ENCODE measurements around the gene HIGD1A. TPM values are rescaled to one million over a fixed set of nuclear protein-coding genes. Genes with fewer than 3 reads are reported as not detected.

Gene HIGD1A
- total and polyA plus RNA-seq, 2 experiments from 2014 or later = 102 to 144 TPM

GRCh38 chr3:42764561-42765295 is 39.6 kb downstream of the HIGD1A start:
- no peak overlapping the region for H3K27ac Mint-ChIP-seq
- ATAC-seq (no peak), DNase-seq (ENCODE audit: low spot score) (no peak)
- H4K20me1 ChIP-seq (replicated peaks; ENCODE audit: insufficient read depth) = no peaks in the 10 kb centered on the region
- peaks cover 22% of the 10 kb centered on the region; the same call in 2 of the 3 replicates for H3K9me3 Mint-ChIP-seq
- no peak overlapping the region for H2AFZ ChIP-seq
- H3K27ac ChIP-seq (ENCODE audit: low read depth) = no peak overlapping the region
- no peak overlapping the region for H3K4me2 ChIP-seq
- H3K36me3 Mint-ChIP-seq (ENCODE audit: low read depth) = no peaks in the 10 kb centered on the region; the same call in 2 of the 3 replicates
- peaks cover 13% of the 10 kb centered on the region for H3K4me1 Mint-ChIP-seq
- H3K36me3 ChIP-seq (ENCODE audit: insufficient read depth) = no peaks in the 10 kb centered on the region
- H3K4me1 ChIP-seq (ENCODE audit: insufficient read depth) = peaks cover 7% of the 10 kb centered on the region
- no peaks in the 10 kb centered on the region for H3F3A ChIP-seq (replicated peaks; ENCODE audit: low read depth)
- no peaks in the 10 kb centered on the region for H3K79me2 ChIP-seq (replicated peaks; ENCODE audit: insufficient read depth)
- no peaks in the 10 kb centered on the region for H3K9me2 ChIP-seq (ENCODE audit: insufficient read depth)
- peaks cover 9% of the 10 kb centered on the region for H3K27me3 Mint-ChIP-seq (ENCODE audit: insufficient read depth, low read depth, poor library complexity)
- H3K27me3 ChIP-seq (ENCODE audit: insufficient read depth) = no peaks in the 10 kb centered on the region
- no peak overlapping the region for H3K4me3 Mint-ChIP-seq
- no peak overlapping the region for H3K4me3 ChIP-seq
- TF ChIP-seq STAT1 (IDR thresholded peaks at IDR 0.05; ENCODE audit: unreplicated experiment) (no peak), EZH2phosphoT487 (IDR thresholded peaks at IDR 0.05; ENCODE audit: unreplicated experiment) (no peak), CREB1 (CRISPR knock-in tag; IDR thresholded peaks at IDR 0.05; ENCODE audit: low read depth) (no peak), ZNF331 (CRISPR knock-in tag; IDR thresholded peaks at IDR 0.05; ENCODE audit: low read depth) (no peak), ZNF462 (CRISPR knock-in tag; IDR thresholded peaks at IDR 0.05) (no peak), NANOG (IDR thresholded peaks at IDR 0.05; ENCODE audit: borderline replicate concordance) (no peak), REST (IDR thresholded peaks at IDR 0.05; ENCODE audit: unreplicated experiment) (no peak), CTCF (conservative IDR thresholded peaks at IDR 0.05; ENCODE audit: low read depth in 2 of 2) (no peak), ZNF114 (CRISPR knock-in tag; IDR thresholded peaks at IDR 0.05) (no peak), EZH2 (IDR thresholded peaks at IDR 0.05; ENCODE audit: low read depth, unreplicated experiment) (no peak), POLR2AphosphoS5 (IDR thresholded peaks at IDR 0.05; ENCODE audit: low read depth) (no peak), ETS1 (IDR thresholded peaks at IDR 0.05) (no peak), JUNB (IDR thresholded peaks at IDR 0.05; ENCODE audit: unreplicated experiment) (no peak)
